OCI-LY3 (cell line): ENCODE data around the gene SH2D3A.

Source experiments
- EZH2phosphoT487 ChIP-seq: fragments of 200-600 bp; shearing (Covaris generic); IDR thresholded peaks from 2 replicates; pipeline ENCODE4 v1.6.1; 2018; ENCODE audit warnings: antibody characterized with exemption, mixed run types, low read depth
- TF ChIP-seq, protein P1 (sequence below): fragments of 200-600, 300-600 bp; sonication (generic); IDR thresholded peaks from 2 replicates; pipeline ENCODE4 v1.5.1; 2014; ENCODE audit warnings: antibody characterized with exemption, low read length, low read depth

DNA sequence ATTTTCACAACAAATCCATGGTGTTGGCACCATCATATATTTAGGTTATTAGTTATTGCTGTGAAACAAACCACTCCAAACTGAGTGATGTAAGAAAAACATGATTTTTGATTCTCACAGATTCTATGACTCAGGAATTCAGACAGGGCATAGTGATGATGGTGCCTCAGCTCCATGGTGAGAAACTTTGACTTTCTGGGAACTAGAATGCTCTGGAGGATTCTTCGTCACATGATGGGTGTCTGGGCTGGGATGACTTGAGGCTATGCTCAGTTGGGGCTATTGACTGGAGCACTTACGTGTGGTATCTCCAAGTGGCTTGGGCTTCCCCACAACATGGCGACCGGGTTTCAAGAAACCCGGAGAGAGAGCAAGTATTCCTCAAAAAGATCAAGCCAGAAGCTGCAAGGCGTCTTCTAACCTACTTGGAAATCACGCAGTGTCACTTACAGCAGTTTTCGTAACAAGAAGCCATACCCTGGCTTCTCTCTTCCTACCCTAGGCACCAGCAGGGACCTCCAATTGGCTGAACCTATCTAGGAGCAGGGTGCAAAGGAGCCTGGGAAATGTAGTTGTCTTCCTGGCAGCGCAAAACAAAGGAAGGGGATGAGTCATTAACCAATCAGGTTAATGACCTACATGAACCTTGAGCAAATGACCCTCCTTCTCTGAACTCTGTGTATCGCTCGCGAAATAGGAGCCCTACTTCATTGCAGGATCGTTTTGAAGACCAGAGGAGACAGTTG lies 27.6 kb upstream of the SH2D3A start:
- TF ChIP-seq, protein P1, sequence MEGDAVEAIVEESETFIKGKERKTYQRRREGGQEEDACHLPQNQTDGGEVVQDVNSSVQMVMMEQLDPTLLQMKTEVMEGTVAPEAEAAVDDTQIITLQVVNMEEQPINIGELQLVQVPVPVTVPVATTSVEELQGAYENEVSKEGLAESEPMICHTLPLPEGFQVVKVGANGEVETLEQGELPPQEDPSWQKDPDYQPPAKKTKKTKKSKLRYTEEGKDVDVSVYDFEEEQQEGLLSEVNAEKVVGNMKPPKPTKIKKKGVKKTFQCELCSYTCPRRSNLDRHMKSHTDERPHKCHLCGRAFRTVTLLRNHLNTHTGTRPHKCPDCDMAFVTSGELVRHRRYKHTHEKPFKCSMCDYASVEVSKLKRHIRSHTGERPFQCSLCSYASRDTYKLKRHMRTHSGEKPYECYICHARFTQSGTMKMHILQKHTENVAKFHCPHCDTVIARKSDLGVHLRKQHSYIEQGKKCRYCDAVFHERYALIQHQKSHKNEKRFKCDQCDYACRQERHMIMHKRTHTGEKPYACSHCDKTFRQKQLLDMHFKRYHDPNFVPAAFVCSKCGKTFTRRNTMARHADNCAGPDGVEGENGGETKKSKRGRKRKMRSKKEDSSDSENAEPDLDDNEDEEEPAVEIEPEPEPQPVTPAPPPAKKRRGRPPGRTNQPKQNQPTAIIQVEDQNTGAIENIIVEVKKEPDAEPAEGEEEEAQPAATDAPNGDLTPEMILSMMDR = no peak
- no peak for TF ChIP-seq EZH2phosphoT487
